NCI-H510A treated with DMSO at 0.1 percent for 48 hours (cell line): ENCODE measurements around the gene SULT4A1.
"Not testable (repeated sequence)": the region's sequence is repeated elsewhere in the genome, so short reads cannot be mapped to it uniquely, and the experiment has no call there.

Experiments
- DNase-seq: peaks from one replicate; lab custom pipeline; 2025; lab: John Stamatoyannopoulos, UW

Gene SULT4A1, protein sequence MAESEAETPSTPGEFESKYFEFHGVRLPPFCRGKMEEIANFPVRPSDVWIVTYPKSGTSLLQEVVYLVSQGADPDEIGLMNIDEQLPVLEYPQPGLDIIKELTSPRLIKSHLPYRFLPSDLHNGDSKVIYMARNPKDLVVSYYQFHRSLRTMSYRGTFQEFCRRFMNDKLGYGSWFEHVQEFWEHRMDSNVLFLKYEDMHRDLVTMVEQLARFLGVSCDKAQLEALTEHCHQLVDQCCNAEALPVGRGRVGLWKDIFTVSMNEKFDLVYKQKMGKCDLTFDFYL

DNA sequence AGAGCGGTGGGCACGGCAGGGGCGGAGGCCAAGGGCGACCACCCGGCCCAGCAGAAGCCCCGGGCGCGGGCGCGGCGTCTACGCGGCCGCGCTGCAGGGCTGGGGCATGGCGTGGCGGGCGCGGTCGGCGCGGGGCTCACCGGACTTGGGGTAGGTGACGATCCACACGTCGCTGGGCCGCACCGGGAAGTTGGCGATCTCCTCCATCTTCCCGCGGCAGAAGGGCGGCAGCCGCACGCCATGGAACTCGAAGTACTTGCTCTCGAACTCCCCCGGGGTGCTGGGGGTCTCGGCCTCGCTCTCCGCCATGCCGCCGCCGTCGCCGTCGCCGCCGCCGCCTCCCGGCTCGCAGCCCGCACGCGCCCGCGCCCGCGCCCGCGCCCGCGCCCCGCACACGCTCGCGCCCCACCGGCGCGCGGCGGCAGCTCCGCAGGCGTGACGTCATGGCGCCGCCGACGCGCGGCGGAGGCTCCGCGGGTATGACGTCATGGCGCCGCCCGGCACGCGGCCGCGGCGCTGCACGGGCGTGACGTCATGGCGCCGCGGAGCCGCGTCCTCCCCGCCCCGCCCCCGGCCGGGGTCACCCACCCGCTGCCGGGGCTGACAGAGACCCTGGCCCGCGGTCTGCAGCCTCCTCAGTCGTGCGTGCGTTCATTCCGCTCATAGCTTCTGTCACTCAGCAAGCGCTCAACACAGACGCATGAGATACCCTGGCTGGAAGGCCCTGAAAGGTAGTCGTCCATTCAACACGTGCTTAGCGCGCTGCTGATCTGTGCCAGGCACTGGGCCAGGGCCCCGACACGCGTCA is at the start of gene SULT4A1:
SULT4A1 (minus strand) TSS at position 440 of the 808 bp plus-strand sequence; CDS start at position 309, 131 bp downstream.
- DNase-seq, result peak; percentile 22

GRCh38 chr22:43911351-43911750 is 49.0 kb upstream of the SULT4A1 start:
- no peak for DNase-seq

DNA sequence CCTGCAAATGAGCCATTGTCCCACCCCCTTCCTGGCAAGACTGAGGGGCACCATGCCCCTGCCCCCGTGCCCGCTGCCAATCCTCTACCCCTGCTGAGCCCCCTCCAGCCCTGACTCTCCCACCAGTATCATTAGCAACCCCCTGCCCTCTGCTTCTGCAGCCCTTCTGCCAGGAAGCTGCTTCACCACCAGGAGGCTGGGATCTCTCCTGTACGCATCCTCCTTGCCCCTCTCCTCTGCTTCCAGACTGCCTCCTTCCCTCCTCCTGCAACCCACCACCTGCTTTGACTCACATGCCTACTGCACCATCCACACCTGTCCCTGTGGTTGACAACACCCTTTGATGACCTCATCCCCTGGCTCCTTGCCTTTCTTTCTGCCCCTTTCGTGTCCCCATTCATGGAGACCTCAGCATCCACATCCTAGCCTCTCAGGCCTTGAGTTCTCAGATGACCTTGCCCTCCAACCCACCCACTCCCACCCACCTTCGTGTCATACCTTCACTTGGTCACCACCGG is 47.9 kb upstream of the SULT4A1 start:
- no peak for DNase-seq

DNA sequence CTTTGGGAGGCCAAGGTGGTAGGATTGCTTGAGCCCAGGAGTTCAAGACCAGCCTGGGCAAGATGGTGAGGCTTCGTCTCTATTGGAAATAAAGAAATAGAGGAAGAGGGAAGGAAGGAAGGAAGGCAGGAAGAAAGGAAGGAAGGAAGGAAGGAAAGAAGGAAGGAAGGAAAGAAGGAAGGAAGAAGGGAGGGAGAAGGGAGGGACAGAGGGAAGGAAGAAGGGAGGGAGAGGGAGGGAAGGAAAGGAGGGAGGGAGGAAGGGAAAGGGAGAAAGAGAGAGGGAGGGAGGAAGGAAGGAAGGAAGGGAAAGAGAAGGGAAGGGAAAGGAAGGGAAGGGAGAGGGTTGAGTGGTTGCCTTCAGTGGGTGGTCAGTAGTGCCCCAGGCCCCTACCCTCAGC is 47.4 kb upstream of the SULT4A1 start:
- DNase-seq, result no peak

DNA sequence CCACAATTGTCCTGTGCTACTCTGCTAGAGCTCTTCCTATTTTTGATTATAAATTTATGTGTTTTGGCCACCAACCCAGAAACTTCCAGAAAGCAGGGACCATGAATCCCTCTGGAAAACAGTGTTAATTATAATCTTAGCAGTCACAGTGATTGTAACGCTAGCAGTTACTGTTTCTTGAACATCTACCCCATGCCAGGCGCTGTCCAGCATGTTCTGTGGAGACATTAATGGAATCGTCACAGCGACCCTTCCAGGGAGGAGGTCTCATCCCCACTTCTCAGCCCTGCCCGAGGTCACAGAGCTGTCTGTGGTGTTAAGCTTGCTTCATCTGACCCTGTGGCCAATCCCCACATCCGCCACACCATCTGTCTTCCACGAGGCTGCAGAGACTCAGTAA is 43.4 kb upstream of the SULT4A1 start:
- no peak for DNase-seq

GRCh38 chr22:43904412-43904811 is 42.1 kb upstream of the SULT4A1 start:
- DNase-seq, result not testable (repeated sequence)

DNA sequence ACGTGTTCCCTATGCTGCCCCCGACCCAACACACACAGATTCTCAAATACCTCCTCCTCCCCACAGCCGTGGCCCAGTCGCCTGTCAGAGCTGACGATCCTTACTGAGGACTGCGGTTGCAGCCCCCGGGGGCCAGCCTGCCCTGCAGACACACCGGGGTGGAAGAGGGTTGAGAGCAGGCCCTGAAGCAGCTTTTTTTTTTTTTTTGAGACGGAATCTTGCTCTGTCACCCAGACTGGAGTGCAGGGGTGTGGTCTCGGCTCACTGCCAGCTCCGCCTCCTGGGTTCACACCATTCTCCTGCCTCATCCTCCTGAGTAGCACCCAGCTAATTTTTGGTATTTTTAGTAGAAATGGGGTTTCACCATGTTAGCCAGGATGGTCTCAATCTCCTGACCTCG is 40.7 kb upstream of the SULT4A1 start:
- DNase-seq, result not testable (repeated sequence)

GRCh38 chr22:43901976-43902643 is 39.8 kb upstream of the SULT4A1 start:
- no peak for DNase-seq

DNA sequence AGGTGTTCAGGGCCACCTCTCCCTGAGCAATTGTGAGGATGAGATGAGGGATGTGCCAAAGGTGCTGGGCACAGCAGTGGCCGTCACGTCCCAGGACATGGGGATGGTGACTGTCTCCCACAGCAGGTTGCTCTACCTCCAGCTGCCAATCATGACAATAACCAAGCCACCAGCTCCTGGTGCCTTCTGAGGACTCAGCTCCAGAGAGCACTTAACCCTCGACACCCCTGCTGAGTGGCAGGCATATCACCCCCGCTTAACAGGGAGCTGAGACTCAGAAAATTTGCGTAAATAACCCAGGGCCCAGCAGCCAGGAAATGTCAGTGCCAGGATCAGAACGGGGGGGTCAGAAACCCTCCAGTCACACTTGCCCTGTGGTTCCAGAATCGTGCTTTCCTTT is 37.9 kb upstream of the SULT4A1 start:
- DNase-seq, result no peak

- DNase-seq, result no peak
Measured at GRCh38 chr22:43897751-43898261, 35.5 kb upstream of the SULT4A1 start.

GRCh38 chr22:43895986-43896645 is 33.8 kb upstream of the SULT4A1 start:
- DNase-seq, result no peak

DNA sequence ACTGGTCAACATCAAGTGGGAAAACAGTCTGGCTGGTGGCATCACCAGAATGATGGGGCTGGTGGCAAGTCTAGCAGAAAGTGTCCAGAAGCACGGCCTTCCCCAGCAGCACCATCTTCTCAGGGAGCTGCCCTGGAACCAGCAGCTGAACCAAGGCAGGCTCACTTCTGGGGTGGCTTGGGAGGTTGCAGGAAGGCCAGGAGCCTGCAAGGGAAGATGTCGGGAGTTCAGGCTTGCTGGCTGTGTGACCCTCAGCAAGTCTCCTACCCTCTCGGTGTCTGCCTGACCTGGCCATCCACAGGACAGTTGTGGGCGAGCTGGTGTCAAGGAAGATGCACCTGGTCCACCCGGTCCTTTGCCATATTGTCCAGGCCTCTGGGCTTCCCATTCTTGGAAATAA is 31.8 kb upstream of the SULT4A1 start:
- DNase-seq, result no peak

- DNase-seq, result no peak
Measured at GRCh38 chr22:43893266-43893665, 31.0 kb upstream of the SULT4A1 start.

- no peak for DNase-seq
Measured at GRCh38 chr22:43892183-43892894, 30.0 kb upstream of the SULT4A1 start.

GRCh38 chr22:43891360-43892182 is 29.3 kb upstream of the SULT4A1 start, which contains the start of gene PNPLA5:
Gene PNPLA5 (minus strand): TSS chr22:43892013. CDS start chr22:43891880, 133 bp downstream.
- no peak for DNase-seq

- no peak for DNase-seq
Measured at GRCh38 chr22:43890901-43891331, 28.6 kb upstream of the SULT4A1 start.

DNA sequence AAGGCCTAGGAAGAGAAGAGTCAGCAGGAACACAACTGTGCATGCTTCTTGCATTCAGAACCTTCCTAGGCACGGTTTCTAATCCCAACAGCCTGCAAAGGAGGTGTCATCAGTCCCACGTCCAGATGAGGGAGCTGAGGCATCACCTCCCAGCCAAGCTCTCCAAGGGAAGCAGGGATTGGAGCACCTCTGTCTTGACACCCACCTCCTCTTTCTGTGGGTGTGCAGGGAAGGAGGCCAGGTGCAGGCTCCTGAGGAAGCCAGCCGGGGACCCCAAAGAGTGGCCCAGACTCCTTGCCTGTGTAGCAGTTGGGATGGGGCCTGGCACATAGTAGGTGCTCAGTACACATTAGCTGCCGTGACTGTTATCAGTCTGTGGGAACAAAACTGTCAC is 27.5 kb upstream of the SULT4A1 start:
- no peak for DNase-seq

- no peak for DNase-seq
Measured at GRCh38 chr22:43889201-43889859, 27.0 kb upstream of the SULT4A1 start.

- DNase-seq, result no peak
Measured at GRCh38 chr22:43888740-43889139, 26.4 kb upstream of the SULT4A1 start.

DNA sequence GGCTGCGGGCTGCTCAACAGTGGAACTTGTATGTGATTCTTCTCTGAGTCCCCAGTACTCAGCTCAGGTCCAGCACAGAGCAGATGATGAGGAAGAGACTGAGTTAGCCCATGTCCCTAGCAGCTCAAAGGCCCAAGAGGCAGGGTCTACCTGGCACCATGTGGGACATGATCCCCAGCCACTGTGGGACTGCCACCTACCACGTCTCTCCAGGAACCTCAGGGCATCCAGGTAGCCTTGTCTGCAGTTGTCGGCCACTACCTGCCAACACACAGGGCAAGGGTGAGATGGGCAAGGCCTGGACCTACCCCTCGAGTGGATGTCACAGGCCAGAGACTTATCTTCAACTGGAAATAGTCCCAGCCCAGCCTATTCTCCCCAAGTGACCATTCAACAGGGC is 25.1 kb upstream of the SULT4A1 start:
- DNase-seq, result no peak
